SH-SY5Y (cell line): ENCODE results near the gene GBA3.

Experiments used
- GATA2 ChIP-seq: IDR thresholded peaks from 2 replicates; pipeline ENCODE4 v1.6.1; 2011; ENCODE audit warnings: mild to moderate bottlenecking, low read depth, low read length
- GATA3 ChIP-seq: IDR thresholded peaks from 2 replicates; pipeline ENCODE4 v1.6.1; 2011; ENCODE audit warnings: low read depth, mild to moderate bottlenecking, low read length, moderate library complexity

DNA sequence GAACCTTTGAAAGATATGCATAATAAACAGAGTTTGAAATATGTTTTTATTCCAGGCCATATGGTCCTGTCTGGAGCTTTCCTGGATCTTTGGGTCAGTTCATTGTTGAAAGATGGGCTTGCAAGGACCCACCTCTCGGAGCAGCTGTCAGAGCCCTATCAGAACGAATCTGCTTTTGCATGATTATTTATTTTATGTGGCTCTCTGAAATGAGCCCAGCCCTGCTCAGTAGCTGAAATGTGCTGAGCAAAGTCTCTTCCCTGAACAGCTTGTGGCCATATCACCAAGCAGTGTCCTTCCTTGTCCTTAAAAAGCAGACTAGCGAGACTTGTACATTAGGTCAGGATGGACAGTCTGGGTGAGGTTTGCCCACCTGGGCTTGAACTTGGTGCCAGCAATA lies 110.8 kb downstream of the GBA3 start:
- TF ChIP-seq GATA3, result no peak
- TF ChIP-seq GATA2, result no peak
